Activated effector memory CD4-positive, alpha-beta T cell treated with anti-CD3 and anti-CD28 coated beads, Interleukin-2, amount 50 U/mL, for 16 hours (primary cell): Measurements from ENCODE around the gene CMKLR1.

Source experiments
- DNase-seq: peaks from one replicate; pipeline ENCODE4 v3.0.0-alpha.2; 2020

Gene CMKLR1

GRCh38 chr12:108257610-108258106 lies 81.5 kb downstream of the CMKLR1 start:
- DNase-seq: no peak

GRCh38 chr12:108257004-108257403 lies 82.1 kb downstream of the CMKLR1 start:
- no peak for DNase-seq

GRCh38 chr12:108255252-108255602 lies 83.9 kb downstream of the CMKLR1 start:
- DNase-seq: no peak

- DNase-seq: no peak
Observed at GRCh38 chr12:108254517-108255251, 84.4 kb downstream of the CMKLR1 start.

GRCh38 chr12:108254030-108254429 lies 85.1 kb downstream of the CMKLR1 start:
- DNase-seq: no peak

- DNase-seq: no peak
Observed at GRCh38 chr12:108253540-108253939, 85.6 kb downstream of the CMKLR1 start.

GRCh38 chr12:108252523-108252922 lies 86.6 kb downstream of the CMKLR1 start:
- DNase-seq: no peak

GRCh38 chr12:108248011-108248410 lies 91.1 kb downstream of the CMKLR1 start:
- no peak for DNase-seq

- DNase-seq: no peak
Observed at GRCh38 chr12:108247130-108247529, 92.0 kb downstream of the CMKLR1 start.

- DNase-seq: no peak
Observed at GRCh38 chr12:108241986-108242703, 97.0 kb downstream of the CMKLR1 start.

- DNase-seq: no peak
Observed at GRCh38 chr12:108240928-108241327, 98.2 kb downstream of the CMKLR1 start.

GRCh38 chr12:108240027-108240785 lies 98.9 kb downstream of the CMKLR1 start:
- DNase-seq: no peak

- DNase-seq: no peak
Observed at GRCh38 chr12:108239378-108239777, 99.7 kb downstream of the CMKLR1 start.

GRCh38 chr12:108238474-108238873 lies 100.6 kb downstream of the CMKLR1 start:
- DNase-seq: no peak
